Nasal cavity respiratory epithelium epithelial cell of viscerocranial mucosa (primary cell): Measurements from ENCODE around the gene PEA15. TPM values are rescaled to one million over a fixed set of nuclear protein-coding genes. Genes with fewer than 3 reads are reported as not detected.

ENCODE experiments used
- total RNA-seq: library from RNA; depleted of rRNA; stranded (reverse); fragments of >200 nt; gene quantifications from 2 replicates; pipeline ENCODE4 v1.2.3, GENCODE V29; 2014

The PEA15 gene
- 25.6 and 93.9 TPM in 2 replicates for total RNA-seq

DNA sequence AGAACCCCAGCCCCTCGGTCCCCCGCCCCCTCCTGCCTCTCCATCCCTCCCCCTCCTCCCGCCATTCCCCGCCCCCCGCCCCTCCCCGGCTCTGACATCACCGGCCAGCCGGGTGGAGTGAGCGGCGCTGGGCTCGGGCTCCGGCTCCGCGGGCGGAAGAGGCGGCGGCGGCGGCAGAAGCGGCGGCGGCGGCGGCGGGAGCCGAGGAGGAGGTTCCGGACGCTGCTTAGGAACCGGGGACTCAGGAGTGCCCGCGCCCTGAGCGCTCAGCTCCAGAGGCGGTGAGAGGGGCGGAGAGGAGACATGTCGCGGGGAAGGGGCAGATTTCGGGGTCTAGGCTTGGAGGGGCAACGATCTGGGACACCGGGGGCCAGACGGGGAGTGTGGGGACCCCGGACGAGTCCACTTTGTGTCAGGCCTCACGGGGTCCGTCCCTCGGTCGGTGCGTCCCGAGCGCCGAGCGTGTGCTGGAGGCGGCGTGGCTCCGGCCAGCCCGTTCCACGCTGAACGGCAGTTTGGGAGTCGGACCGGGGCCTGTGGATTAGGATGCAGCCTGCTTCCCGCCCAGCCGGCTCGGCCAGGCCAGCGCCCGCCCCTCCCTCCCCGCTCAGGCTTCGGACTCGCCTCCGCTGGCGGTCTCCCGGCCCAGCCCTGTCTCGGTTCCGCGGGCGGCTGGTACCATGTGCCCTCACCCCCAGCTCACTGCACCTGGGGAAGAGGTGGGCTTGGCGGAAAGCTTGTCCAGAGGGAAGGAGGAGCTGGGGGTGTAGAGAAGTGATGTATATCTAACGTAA is at the start of gene PEA15:
Gene PEA15, plus strand, starts transcription at position 143 of the 794 bp plus-strand sequence. CDS start 6,161 bp downstream, outside the sequence.

GRCh38 chr1:160189649-160190625 is 15.2 kb upstream of the PEA15 start, which contains the start of gene CASQ1:
Gene CASQ1, plus strand, starts transcription at chr1:160190575. Its CDS starts 177 bp downstream, at chr1:160190752.

DNA sequence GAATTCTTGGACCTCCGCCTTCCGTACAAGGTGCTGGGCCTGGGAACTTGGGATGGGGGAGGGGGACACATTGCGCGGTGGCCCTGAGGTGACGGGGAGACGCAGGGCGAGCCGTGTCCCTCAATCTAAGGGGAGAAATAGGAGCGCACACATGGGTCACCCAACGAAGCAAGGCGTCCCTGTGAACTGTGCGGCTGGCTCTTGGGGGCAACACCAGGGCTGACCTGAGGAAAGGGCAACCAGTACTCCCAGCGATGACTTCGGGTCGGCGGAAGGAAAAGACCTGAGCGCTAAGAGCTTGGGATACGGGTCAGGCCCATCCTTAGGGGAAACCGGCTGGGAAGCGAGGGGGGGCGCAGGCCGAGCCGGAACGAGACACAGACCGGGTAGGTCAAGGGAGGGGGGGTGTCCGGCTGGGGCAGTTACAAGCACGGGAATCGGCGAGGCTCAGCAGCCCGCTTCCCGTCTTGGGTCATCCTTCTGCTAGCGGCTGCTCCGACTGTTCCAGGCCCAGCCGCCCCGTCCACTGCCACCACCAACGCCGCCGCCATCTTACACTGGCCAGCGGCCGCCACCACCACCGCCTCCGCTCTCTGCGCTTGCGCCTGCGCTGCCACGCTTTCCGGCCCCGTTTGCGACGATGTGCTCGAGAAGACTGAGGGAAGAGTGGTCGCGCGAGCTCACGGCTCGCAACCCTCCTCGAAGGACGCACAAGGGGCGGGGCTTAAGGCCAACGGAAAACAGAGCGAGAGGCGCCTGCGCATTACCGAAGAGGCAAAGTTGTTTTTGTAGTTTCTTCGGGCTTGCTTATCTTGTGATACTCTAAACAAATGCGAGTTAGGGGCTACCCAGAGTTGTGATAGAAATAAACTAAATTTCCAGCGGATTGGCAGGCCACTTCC is 57.0 kb downstream of the PEA15 start, which contains the start of gene DCAF8:
Gene DCAF8, minus strand, starts transcription at position 657 of the 902 bp plus-strand sequence. CDS start 18,541 bp downstream, outside the sequence.

Other genes with a start within 250 kb of the PEA15 start
- gene PIGM, start 173.4 kb upstream of the PEA15 start, total RNA-seq = 3.2 and 3.8 TPM in 2 replicates
- gene KCNJ10, start 135.2 kb upstream of the PEA15 start, total RNA-seq = not detected in 2 replicates
- under 0.01 TPM in 2 replicates for gene KCNJ9, start 123.8 kb upstream of the PEA15 start, total RNA-seq
- gene IGSF8, start 106.8 kb upstream of the PEA15 start, total RNA-seq = 37.9 and 79.6 TPM in 2 replicates
- not detected in 2 replicates for gene ATP1A2, start 89.6 kb upstream of the PEA15 start, total RNA-seq
- not detected in 2 replicates for gene ATP1A4, start 53.8 kb upstream of the PEA15 start, total RNA-seq
- gene CASQ1, start 14.8 kb upstream of the PEA15 start, total RNA-seq = not detected in 2 replicates
- gene DCAF8, start 57.2 kb downstream of the PEA15 start, total RNA-seq = 53.0 and 71.9 TPM in 2 replicates
- 38.2 and 40.3 TPM in 2 replicates for gene PEX19, start 79.7 kb downstream of the PEA15 start, total RNA-seq
- gene COPA, start 137.9 kb downstream of the PEA15 start, total RNA-seq = 156 and 194 TPM in 2 replicates
- 53.0 and 97.3 TPM in 2 replicates for gene NCSTN, start 138.0 kb downstream of the PEA15 start, total RNA-seq
- 0.07 TPM in 1 of 2 replicates, not detected in the other for gene NHLH1, start 161.7 kb downstream of the PEA15 start, total RNA-seq
- gene VANGL2, start 195.2 kb downstream of the PEA15 start, total RNA-seq = 3.1 and 25.8 TPM in 2 replicates